ENCODE data around the gene PITPNC1.

PITPNC1 gene

GRCh38 chr17:67601897-67602296 is 224.8 kb downstream of the PITPNC1 start:
- no peak overlapping the region for H3K4me3 ChIP-seq (ENCODE audit: low read length in 2 of 2)
- H3K9ac ChIP-seq (ENCODE audit: low read depth, low read length, poor library complexity), result no peak overlapping the region
- H4K91ac ChIP-seq (ENCODE audit: low read depth, low read length, poor library complexity), result no peak overlapping the region
- no peak overlapping the region for H3K4ac ChIP-seq (ENCODE audit: low read length)
- no peaks in the 10 kb centered on the region for H3K36me3 ChIP-seq (replicated peaks in 1 of 2; ENCODE audit: control insufficient read depth in 2 of 2, insufficient read depth in 2 of 2, low read length in 2 of 2)
- no peak for DNase-seq (ENCODE audit: low spot score)
- WGBS, 2 donors (ENCODE audit: extremely low coverage in 2 of 2, insufficient read length in 2 of 2, insufficient replicate concordance in 1 of 2), result no CpG with 5 or more reads among the region's 4 CpGs
- no peak overlapping the region for H2BK120ac ChIP-seq (ENCODE audit: low read depth, low read length)
- H2AK5ac ChIP-seq (ENCODE audit: low read depth, low read length), result no peak overlapping the region
- H3K4me1 ChIP-seq (ENCODE audit: control insufficient read depth in 2 of 2, insufficient read depth in 1 of 2, low read depth in 1 of 2, low read length in 2 of 2), result no peaks in the 10 kb centered on the region
- H3K79me1 ChIP-seq (ENCODE audit: low read depth, low read length), result no peaks in the 10 kb centered on the region
- H2AFZ ChIP-seq (ENCODE audit: low read length), result no peak overlapping the region
- no peak overlapping the region for H2BK5ac ChIP-seq (ENCODE audit: low read length)
- no peak overlapping the region for H3K4me2 ChIP-seq (ENCODE audit: insufficient read depth, low read length, poor library complexity, severe bottlenecking)
- peaks cover 0 to 6% of the 10 kb centered on the region in 2 donors for H3K9me3 ChIP-seq (replicated peaks in 1 of 2; ENCODE audit: control insufficient read depth in 2 of 2, insufficient read depth in 1 of 2, low read depth in 1 of 2, low read length in 2 of 2)
- no peak overlapping the region for H3K18ac ChIP-seq (ENCODE audit: low read length)
- H2BK12ac ChIP-seq (ENCODE audit: low read length), result no peak overlapping the region
- H3K27me3 ChIP-seq (ENCODE audit: control insufficient read depth in 3 of 3, insufficient read depth in 3 of 3, low read depth in 1 of 3, low read length in 3 of 3), result no peaks in the 10 kb centered on the region
- no peak overlapping the region for H3K27ac ChIP-seq (replicated peaks; ENCODE audit: low read length)
- no peak overlapping the region for H2BK15ac ChIP-seq (ENCODE audit: low read length)
- H3K23ac ChIP-seq (ENCODE audit: low read depth, low read length, poor library complexity), result no peak overlapping the region
- H3K14ac ChIP-seq (ENCODE audit: low read length), result no peak overlapping the region
- no peak overlapping the region for H4K8ac ChIP-seq (ENCODE audit: low read depth, low read length)

GRCh38 chr17:67602444-67602843 is 225.4 kb downstream of the PITPNC1 start:
- H3K4me3 ChIP-seq (ENCODE audit: low read length in 2 of 2), result no peak overlapping the region
- H2BK120ac ChIP-seq (ENCODE audit: low read depth, low read length), result no peak overlapping the region
- H3K14ac ChIP-seq (ENCODE audit: low read length), result no peak overlapping the region
- no peak overlapping the region for H3K4me2 ChIP-seq (ENCODE audit: insufficient read depth, low read length, poor library complexity, severe bottlenecking)
- no peak overlapping the region for H3K23ac ChIP-seq (ENCODE audit: low read depth, low read length, poor library complexity)
- WGBS, 2 donors (ENCODE audit: extremely low coverage in 2 of 2, insufficient read length in 2 of 2, insufficient replicate concordance in 1 of 2), result 100% methylated on average over 1 of the region's 4 CpGs; no CpG with 5 or more reads in 1 of the 2 donors
- H4K8ac ChIP-seq (ENCODE audit: low read depth, low read length), result no peak overlapping the region
- no peak overlapping the region for H2BK5ac ChIP-seq (ENCODE audit: low read length)
- no peak overlapping the region for H3K9ac ChIP-seq (ENCODE audit: low read depth, low read length, poor library complexity)
- no peaks in the 10 kb centered on the region for H3K36me3 ChIP-seq (replicated peaks in 1 of 2; ENCODE audit: control insufficient read depth in 2 of 2, insufficient read depth in 2 of 2, low read length in 2 of 2)
- H2AFZ ChIP-seq (ENCODE audit: low read length), result no peak overlapping the region
- H3K27me3 ChIP-seq (ENCODE audit: control insufficient read depth in 3 of 3, insufficient read depth in 3 of 3, low read depth in 1 of 3, low read length in 3 of 3), result no peaks in the 10 kb centered on the region
- DNase-seq (ENCODE audit: low spot score), result no peak
- no peaks in the 10 kb centered on the region for H3K4me1 ChIP-seq (ENCODE audit: control insufficient read depth in 2 of 2, insufficient read depth in 1 of 2, low read depth in 1 of 2, low read length in 2 of 2)
- no peaks in the 10 kb centered on the region for H3K79me1 ChIP-seq (ENCODE audit: low read depth, low read length)
- no peak overlapping the region for H4K91ac ChIP-seq (ENCODE audit: low read depth, low read length, poor library complexity)
- H2AK5ac ChIP-seq (ENCODE audit: low read depth, low read length), result no peak overlapping the region
- peaks cover 0 to 6% of the 10 kb centered on the region in 2 donors for H3K9me3 ChIP-seq (replicated peaks in 1 of 2; ENCODE audit: control insufficient read depth in 2 of 2, insufficient read depth in 1 of 2, low read depth in 1 of 2, low read length in 2 of 2)
- no peak overlapping the region for H2BK15ac ChIP-seq (ENCODE audit: low read length)
- H3K4ac ChIP-seq (ENCODE audit: low read length), result no peak overlapping the region
- no peak overlapping the region for H3K27ac ChIP-seq (replicated peaks; ENCODE audit: low read length)
- no peak overlapping the region for H2BK12ac ChIP-seq (ENCODE audit: low read length)
- no peak overlapping the region for H3K18ac ChIP-seq (ENCODE audit: low read length)

- Histone ChIP-seq H3K4me3 (ENCODE audit: low read length in 2 of 2) (no peak overlapping the region), H2BK5ac (ENCODE audit: low read length) (no peak overlapping the region), H3K27me3 (ENCODE audit: control insufficient read depth in 3 of 3, insufficient read depth in 3 of 3, low read depth in 1 of 3, low read length in 3 of 3) (no peaks in the 10 kb centered on the region), H3K79me1 (ENCODE audit: low read depth, low read length) (no peaks in the 10 kb centered on the region), H2BK12ac (ENCODE audit: low read length) (no peak overlapping the region), H3K9me3 (replicated peaks in 1 of 2; ENCODE audit: control insufficient read depth in 2 of 2, insufficient read depth in 1 of 2, low read depth in 1 of 2, low read length in 2 of 2) (peaks cover 0 to 6% of the 10 kb centered on the region in 2 donors), H3K14ac (ENCODE audit: low read length) (no peak overlapping the region), H3K27ac (replicated peaks; ENCODE audit: low read length) (no peak overlapping the region), H3K36me3 (replicated peaks in 1 of 2; ENCODE audit: control insufficient read depth in 2 of 2, insufficient read depth in 2 of 2, low read length in 2 of 2) (no peaks in the 10 kb centered on the region), H3K4me1 (ENCODE audit: control insufficient read depth in 2 of 2, insufficient read depth in 1 of 2, low read depth in 1 of 2, low read length in 2 of 2) (no peaks in the 10 kb centered on the region), H4K91ac (ENCODE audit: low read depth, low read length, poor library complexity) (no peak overlapping the region), H3K23ac (ENCODE audit: low read depth, low read length, poor library complexity) (no peak overlapping the region), H4K8ac (ENCODE audit: low read depth, low read length) (no peak overlapping the region), H3K4me2 (ENCODE audit: insufficient read depth, low read length, poor library complexity, severe bottlenecking) (no peak overlapping the region), H2AFZ (ENCODE audit: low read length) (no peak overlapping the region), H3K18ac (ENCODE audit: low read length) (no peak overlapping the region), H2AK5ac (ENCODE audit: low read depth, low read length) (no peak overlapping the region), H3K9ac (ENCODE audit: low read depth, low read length, poor library complexity) (no peak overlapping the region), H3K4ac (ENCODE audit: low read length) (no peak overlapping the region), H2BK15ac (ENCODE audit: low read length) (no peak overlapping the region), H2BK120ac (ENCODE audit: low read depth, low read length) (no peak overlapping the region)
- DNase-seq (ENCODE audit: low spot score), result peak; percentile 27
- no CpG with 5 or more reads among the region's 3 CpGs for WGBS, 2 donors (ENCODE audit: extremely low coverage in 2 of 2, insufficient read length in 2 of 2, insufficient replicate concordance in 1 of 2)
Measured at GRCh38 chr17:67602974-67603373, 225.9 kb downstream of the PITPNC1 start.

GRCh38 chr17:67605256-67605912 is 228.3 kb downstream of the PITPNC1 start:
- WGBS, 2 donors (ENCODE audit: extremely low coverage in 2 of 2, insufficient read length in 2 of 2, insufficient replicate concordance in 1 of 2), result no CpG with 5 or more reads among the region's 17 CpGs
- Histone ChIP-seq H4K8ac (ENCODE audit: low read depth, low read length) (no peak overlapping the region), H2BK12ac (ENCODE audit: low read length) (no peak overlapping the region), H3K14ac (ENCODE audit: low read length) (no peak overlapping the region), H2BK5ac (ENCODE audit: low read length) (no peak overlapping the region), H2BK15ac (ENCODE audit: low read length) (no peak overlapping the region), H3K4ac (ENCODE audit: low read length) (no peak overlapping the region), H3K4me1 (ENCODE audit: control insufficient read depth in 2 of 2, insufficient read depth in 1 of 2, low read depth in 1 of 2, low read length in 2 of 2) (peaks cover 0 to 2% of the 10 kb centered on the region in 2 donors), H3K4me3 (ENCODE audit: low read length in 2 of 2) (no peak overlapping the region), H3K4me2 (ENCODE audit: insufficient read depth, low read length, poor library complexity, severe bottlenecking) (no peak overlapping the region), H2AFZ (ENCODE audit: low read length) (no peak overlapping the region), H3K9ac (ENCODE audit: low read depth, low read length, poor library complexity) (no peak overlapping the region), H3K27me3 (ENCODE audit: control insufficient read depth in 3 of 3, insufficient read depth in 3 of 3, low read depth in 1 of 3, low read length in 3 of 3) (no peaks in the 10 kb centered on the region), H3K36me3 (replicated peaks in 1 of 2; ENCODE audit: control insufficient read depth in 2 of 2, insufficient read depth in 2 of 2, low read length in 2 of 2) (no peaks in the 10 kb centered on the region), H3K79me1 (ENCODE audit: low read depth, low read length) (no peaks in the 10 kb centered on the region), H3K18ac (ENCODE audit: low read length) (no peak overlapping the region), H4K91ac (ENCODE audit: low read depth, low read length, poor library complexity) (no peak overlapping the region), H2BK120ac (ENCODE audit: low read depth, low read length) (no peak overlapping the region), H3K23ac (ENCODE audit: low read depth, low read length, poor library complexity) (no peak overlapping the region), H2AK5ac (ENCODE audit: low read depth, low read length) (no peak overlapping the region), H3K27ac (replicated peaks; ENCODE audit: low read length) (no peak overlapping the region), H3K9me3 (replicated peaks in 1 of 2; ENCODE audit: control insufficient read depth in 2 of 2, insufficient read depth in 1 of 2, low read depth in 1 of 2, low read length in 2 of 2) (peaks cover 0 to 6% of the 10 kb centered on the region in 2 donors)
- DNase-seq (ENCODE audit: low spot score), result no peak

All from neuronal stem cell (in vitro differentiated cells).